ENCODE results near the gene ASTN1.
A peak's percentile ranks its signal among the peaks of the same experiment; 100 is the strongest.

ASTN1 gene

DNA sequence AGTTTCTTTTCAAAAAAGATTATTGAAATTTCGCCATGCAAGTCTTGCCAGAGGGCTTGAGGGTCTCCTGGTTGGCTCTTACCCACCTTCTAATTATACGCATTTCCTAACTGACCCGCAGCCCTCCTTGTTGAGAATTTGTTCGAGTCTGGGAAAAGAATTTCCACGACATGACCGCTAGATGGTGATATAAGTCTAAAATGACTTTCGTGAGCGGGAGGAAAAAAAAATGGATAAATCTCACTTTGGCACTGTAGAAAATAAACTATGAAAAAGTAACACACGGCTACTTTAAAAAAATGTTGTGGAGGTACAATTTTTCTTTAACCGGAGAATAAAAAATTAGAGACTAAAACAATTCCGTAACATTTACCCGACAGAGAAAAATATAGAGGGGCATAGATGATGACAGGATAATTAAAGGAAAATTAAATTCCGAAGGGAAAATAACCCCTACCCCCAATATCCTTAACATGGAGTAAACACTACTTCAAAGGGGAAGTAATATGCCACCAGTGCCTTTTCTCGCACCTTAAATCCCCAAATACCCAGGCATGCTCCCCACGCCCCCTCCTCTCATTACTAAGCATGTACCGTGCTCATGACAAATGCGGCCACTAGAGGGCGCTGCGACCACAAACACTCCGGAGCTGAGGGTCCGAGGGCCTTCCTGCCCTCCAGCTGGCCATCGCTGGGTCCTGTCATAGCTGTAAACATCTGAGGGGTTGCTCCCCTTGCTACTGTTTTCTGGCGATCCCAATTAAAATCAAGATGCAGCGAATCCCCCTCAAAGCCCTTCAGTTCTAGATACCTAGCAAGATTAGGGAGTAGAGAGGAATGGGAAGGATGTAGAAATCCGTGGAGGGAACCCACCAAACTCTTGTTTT is 266.9 kb downstream of the ASTN1 start:
- TF ChIP-seq, protein P1, sequence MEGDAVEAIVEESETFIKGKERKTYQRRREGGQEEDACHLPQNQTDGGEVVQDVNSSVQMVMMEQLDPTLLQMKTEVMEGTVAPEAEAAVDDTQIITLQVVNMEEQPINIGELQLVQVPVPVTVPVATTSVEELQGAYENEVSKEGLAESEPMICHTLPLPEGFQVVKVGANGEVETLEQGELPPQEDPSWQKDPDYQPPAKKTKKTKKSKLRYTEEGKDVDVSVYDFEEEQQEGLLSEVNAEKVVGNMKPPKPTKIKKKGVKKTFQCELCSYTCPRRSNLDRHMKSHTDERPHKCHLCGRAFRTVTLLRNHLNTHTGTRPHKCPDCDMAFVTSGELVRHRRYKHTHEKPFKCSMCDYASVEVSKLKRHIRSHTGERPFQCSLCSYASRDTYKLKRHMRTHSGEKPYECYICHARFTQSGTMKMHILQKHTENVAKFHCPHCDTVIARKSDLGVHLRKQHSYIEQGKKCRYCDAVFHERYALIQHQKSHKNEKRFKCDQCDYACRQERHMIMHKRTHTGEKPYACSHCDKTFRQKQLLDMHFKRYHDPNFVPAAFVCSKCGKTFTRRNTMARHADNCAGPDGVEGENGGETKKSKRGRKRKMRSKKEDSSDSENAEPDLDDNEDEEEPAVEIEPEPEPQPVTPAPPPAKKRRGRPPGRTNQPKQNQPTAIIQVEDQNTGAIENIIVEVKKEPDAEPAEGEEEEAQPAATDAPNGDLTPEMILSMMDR (IDR thresholded peaks at IDR 0.05; ENCODE audit: insufficient read depth, low read length, missing control alignments) = peak; percentile 89
- ChIA-PET CTCF (interaction anchor here (0.6 to 6.0 kb wide), 31 partner anchors 10 to 1639 kb away, joined by 3 to 183 read pairs (median 3); no protein-coding TSS in a partner anchor), POLR2A (no interaction called here)
- H3K4me3 ChIP-seq (ENCODE audit: low read depth, low read length) = no peak overlapping the region
- DNase-seq (ENCODE audit: low read depth, low spot score) = peak; percentile 7

DNA sequence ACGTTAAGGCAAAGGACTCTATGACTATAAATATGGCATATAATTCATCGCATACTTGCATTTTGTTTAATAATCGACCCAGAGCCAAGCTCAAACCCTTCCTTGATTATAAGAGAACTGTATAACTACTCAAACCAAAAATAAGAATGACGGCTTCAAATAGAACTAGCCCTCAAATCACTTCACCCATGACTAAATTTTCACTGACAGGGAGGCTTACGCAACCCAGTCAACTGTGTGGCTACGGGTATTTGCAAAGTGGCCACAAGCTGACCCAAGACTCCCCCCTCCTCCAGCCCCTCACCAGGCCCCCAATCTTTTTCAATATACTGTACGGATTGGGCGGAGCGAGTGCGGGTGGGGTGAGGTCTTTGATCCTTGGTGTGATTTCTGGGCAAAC is 268.3 kb downstream of the ASTN1 start:
- no peak for DNase-seq (ENCODE audit: low read depth, low spot score)
- ChIA-PET CTCF (interaction anchor here (0.7 to 6.0 kb wide), 16 partner anchors 9 to 1057 kb away, joined by 3 to 183 read pairs (median 4); no protein-coding TSS in a partner anchor), POLR2A (no interaction called here)

DNA sequence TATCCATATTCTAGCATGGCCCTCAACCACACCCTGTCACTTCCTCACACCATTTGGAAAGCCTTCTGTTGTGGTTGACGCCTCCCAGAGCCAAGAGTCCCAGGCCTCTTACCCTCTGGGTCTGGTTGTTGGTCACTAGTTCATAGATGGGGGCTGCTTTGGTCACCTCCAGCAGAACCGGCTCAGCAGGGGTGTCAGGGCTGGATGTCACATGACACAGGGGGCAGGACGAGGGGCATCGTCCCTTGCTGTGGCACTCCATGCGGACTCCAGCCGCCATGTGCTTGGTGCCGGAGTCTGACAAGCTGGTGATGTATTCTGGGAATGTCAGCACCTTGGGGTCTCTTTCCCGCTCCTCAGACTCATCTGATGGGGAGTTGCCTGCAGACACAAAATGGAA is 270.1 kb downstream of the ASTN1 start:
- ChIA-PET CTCF (interaction anchor here (1.3 to 6.0 kb wide), 5 partner anchors 17 to 1052 kb away, joined by 4 to 183 read pairs (median 16); no protein-coding TSS in a partner anchor), POLR2A (no interaction called here)
- H3K4me3 ChIP-seq (ENCODE audit: low read depth, low read length) = no peak overlapping the region
- no peak for DNase-seq (ENCODE audit: low read depth, low spot score)
- TF ChIP-seq, protein P1 (IDR thresholded peaks at IDR 0.05; ENCODE audit: insufficient read depth, low read length, missing control alignments) = no peak

More for the DNA sequence above, 268.3 kb downstream of the ASTN1 start:
- H3K4me3 ChIP-seq (ENCODE audit: low read depth, low read length) = no peak overlapping the region
- TF ChIP-seq, protein P1 (IDR thresholded peaks at IDR 0.05; ENCODE audit: insufficient read depth, low read length, missing control alignments) = no peak

DNA sequence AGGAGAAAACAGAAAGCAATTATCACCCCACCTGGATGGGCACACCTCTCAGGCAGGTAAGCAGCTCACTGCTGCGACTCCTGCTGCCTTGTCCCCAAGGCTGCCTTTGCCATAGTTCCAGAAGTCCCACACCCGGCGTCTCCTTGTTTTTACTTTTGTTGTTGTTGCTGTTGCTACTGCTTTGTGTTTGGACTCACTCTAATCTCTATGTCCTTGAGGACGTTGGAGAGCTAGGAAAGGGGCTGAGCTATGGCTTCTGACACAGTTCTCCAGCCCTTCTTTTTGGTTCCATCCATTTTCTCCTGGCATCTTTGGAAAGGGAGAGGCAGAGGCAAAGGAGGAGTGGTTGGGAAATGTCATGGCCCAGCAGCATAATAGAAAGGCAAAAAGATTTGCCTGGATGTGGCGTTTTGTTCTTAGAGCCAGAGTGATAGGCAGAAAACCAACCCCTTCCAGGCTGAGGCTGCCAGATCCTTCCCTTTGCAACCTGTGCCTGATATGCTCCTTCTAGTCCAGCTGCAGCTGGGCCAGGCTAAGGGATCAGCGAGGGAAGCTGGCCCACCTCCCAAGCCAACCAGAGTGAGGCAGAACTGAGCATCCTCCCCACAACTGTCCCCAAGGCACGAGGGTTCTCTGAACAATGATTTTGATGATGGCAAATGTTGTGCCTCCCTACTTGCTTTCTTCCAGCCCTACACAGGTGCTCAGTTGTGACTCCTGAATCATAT is 270.7 kb downstream of the ASTN1 start:
- ChIA-PET CTCF (interaction anchor here (0.7 to 3.7 kb wide), 4 partner anchors 11 to 1054 kb away, joined by 3 to 16 read pairs (median 6); no protein-coding TSS in a partner anchor), POLR2A (no interaction called here)

DNA sequence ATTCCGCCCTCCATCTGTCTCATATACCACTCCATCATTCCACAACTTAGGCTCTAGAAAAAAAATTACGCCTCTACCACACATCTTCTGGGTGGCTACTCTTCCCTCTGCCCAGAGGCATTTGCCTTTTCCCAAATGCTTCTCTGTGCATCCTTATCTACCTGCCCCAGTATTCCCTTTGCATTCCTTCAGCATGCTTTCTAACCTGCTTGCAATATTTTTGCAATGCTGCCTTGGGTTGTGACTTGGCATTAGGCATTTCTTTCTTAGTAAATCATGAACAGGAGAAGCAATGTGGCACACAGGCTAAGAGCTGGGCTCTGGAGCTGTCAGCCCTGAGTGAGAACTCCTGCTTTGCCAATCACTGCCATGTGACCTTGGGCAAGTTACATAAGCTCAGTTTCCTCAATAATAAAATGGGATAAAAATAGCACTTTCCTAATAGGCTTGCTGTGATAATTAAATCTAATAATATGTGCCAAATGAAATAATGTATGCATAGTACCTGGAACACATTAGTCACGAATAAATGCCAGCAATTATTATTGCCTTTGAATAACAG is 276.0 kb downstream of the ASTN1 start:
- ChIA-PET CTCF (no interaction called here), POLR2A (no interaction called here)
- no peak for DNase-seq (ENCODE audit: low read depth, low spot score)
- TF ChIP-seq, protein P1 (IDR thresholded peaks at IDR 0.05; ENCODE audit: insufficient read depth, low read length, missing control alignments) = no peak
- H3K4me3 ChIP-seq (ENCODE audit: low read depth, low read length) = no peak overlapping the region

More for the DNA sequence above, 270.7 kb downstream of the ASTN1 start:
- TF ChIP-seq, protein P1 (IDR thresholded peaks at IDR 0.05; ENCODE audit: insufficient read depth, low read length, missing control alignments) = no peak
- DNase-seq (ENCODE audit: low read depth, low spot score) = no peak
- no peak overlapping the region for H3K4me3 ChIP-seq (ENCODE audit: low read depth, low read length)
